ENCODE results near the gene RAB3D.

GRCh38 chr19:11338121-11338520, 1.3 kb downstream of the RAB3D start:
- TF ChIP-seq CTCF (conservative IDR thresholded peaks at IDR 0.05 in 1 of 2, IDR thresholded peaks at IDR 0.05 in 1 of 2; ENCODE audit: low read depth in 1 of 2, low read length in 2 of 2), result no peak
- TF ChIP-seq EZH2 (IDR thresholded peaks at IDR 0.05; ENCODE audit: low read length, missing control alignments), result no peak
